WTC11 (cell line): Measurements from ENCODE around the gene CLK2. TPM values are rescaled to one million over a fixed set of nuclear protein-coding genes. Genes with fewer than 3 reads are reported as not detected.

ENCODE experiments used
- ATAC-seq: fragments of 200-7000 bp; cut with Tn5 transposase; 2 replicates; pipeline ENCODE4 v1.10.0; 2021; ENCODE audit warnings: mild to moderate bottlenecking, moderate library complexity
- CTCF ChIA-PET: fragments of 300-600 bp; sonication (Branson Sonifier 250); formaldehyde crosslinking; loops from one replicate; lab custom pipeline; 2021; ENCODE audit warnings: antibody characterized with exemption; lab: Charles Lee
- POLR2A ChIA-PET: fragments of 350-600 bp; sonication (Branson Sonifier 250); formaldehyde crosslinking; loops from one replicate; lab custom pipeline; 2021; ENCODE audit warnings: antibody characterized with exemption; lab: Charles Lee
- DNase-seq: peaks from one replicate; pipeline ENCODE4 v3.0.0; 2021; ENCODE audit warnings: low spot score
- H3K27ac Mint-ChIP-seq: 2 replicates; pipeline ENCODE4 v1.8.0; 2021; ENCODE audit warnings: mixed read lengths
- H3K27me3 Mint-ChIP-seq: 2 replicates; pipeline ENCODE4 v1.8.0; 2021; ENCODE audit warnings: low read depth, mild to moderate bottlenecking, moderate library complexity, mixed read lengths
- H3K36me3 Mint-ChIP-seq: 2 replicates; pipeline ENCODE4 v1.8.0; 2021; ENCODE audit warnings: mixed read lengths
- H3K4me1 Mint-ChIP-seq: 2 replicates; pipeline ENCODE4 v1.8.0; 2022; ENCODE audit warnings: mixed read lengths
- H3K4me3 Mint-ChIP-seq: 2 replicates; pipeline ENCODE4 v1.8.0; 2021; ENCODE audit warnings: mild to moderate bottlenecking, moderate library complexity, mixed read lengths
- H3K9me3 Mint-ChIP-seq: 2 replicates; pipeline ENCODE4 v1.8.0; 2021; ENCODE audit warnings: mixed read lengths
- ETV6 ChIP-seq: sonication (generic); formaldehyde crosslinking; IDR thresholded peaks from 2 replicates; pipeline ENCODE4 v1.8.1; 2022; ENCODE audit warnings: mild to moderate bottlenecking, missing genetic modification reagents
- JUN ChIP-seq: sonication (generic); formaldehyde crosslinking; IDR thresholded peaks from 2 replicates; pipeline ENCODE4 v1.8.0; 2023; ENCODE audit warnings: mild to moderate bottlenecking, missing genetic modification reagents
- NFE2L1 ChIP-seq: sonication (generic); formaldehyde crosslinking; IDR thresholded peaks from 2 replicates; pipeline ENCODE4 v1.8.1; 2023; ENCODE audit warnings: missing genetic modification reagents
- OVOL2 ChIP-seq: fragments of 250-450 bp; sonication (Bioruptor Pico); IDR thresholded peaks from 2 replicates; pipeline ENCODE4 v1.9.0; 2021; ENCODE audit warnings: mild to moderate bottlenecking, borderline replicate concordance
- TCF7 ChIP-seq: sonication (generic); formaldehyde crosslinking; IDR thresholded peaks from 2 replicates; pipeline ENCODE4 v1.8.0; 2022; ENCODE audit warnings: mild to moderate bottlenecking, low read depth, missing genetic modification reagents, moderate library complexity
- ZNF263 ChIP-seq: sonication (generic); formaldehyde crosslinking; IDR thresholded peaks from 2 replicates; pipeline ENCODE4 v1.8.1; 2022; ENCODE audit warnings: low read depth, mild to moderate bottlenecking, moderate library complexity, missing genetic modification reagents
- ZNF423 ChIP-seq: fragments of 250-450 bp; sonication (Bioruptor Pico); IDR thresholded peaks from 2 replicates; pipeline ENCODE4 v2.1.2; 2022; ENCODE audit warnings: mild to moderate bottlenecking, moderate library complexity
- total RNA-seq: library from RNA; stranded (reverse); gene quantifications from 3 replicates; pipeline ENCODE4 v1.2.3, GENCODE V29; 2021
- TF ChIP-seq, protein P1 (sequence below): sonication (generic); formaldehyde crosslinking; IDR thresholded peaks from 2 replicates; pipeline ENCODE4 v1.8.0; 2022; ENCODE audit warnings: missing genetic modification reagents
- TF ChIP-seq, protein P2 (sequence below): fragments of 250-450 bp; sonication (Bioruptor Pico); IDR thresholded peaks from 2 replicates; pipeline ENCODE4 v2.1.2; 2022; ENCODE audit warnings: mild to moderate bottlenecking, moderate library complexity
- TF ChIP-seq, protein P3 (sequence below): sonication (generic); formaldehyde crosslinking; conservative IDR thresholded peaks from 2 replicates; pipeline ENCODE4 v1.8.1; 2022; ENCODE audit warnings: mild to moderate bottlenecking, missing genetic modification reagents
- TF ChIP-seq, protein P4 (sequence below): sonication (generic); formaldehyde crosslinking; IDR thresholded peaks from 2 replicates; pipeline ENCODE4 v1.8.0; 2022; ENCODE audit warnings: mild to moderate bottlenecking, missing genetic modification reagents
- TF ChIP-seq, protein P5 (sequence below): sonication (generic); formaldehyde crosslinking; IDR thresholded peaks from 2 replicates; pipeline ENCODE4 v1.8.1; 2023; ENCODE audit warnings: mild to moderate bottlenecking, missing genetic modification reagents, borderline replicate concordance
- TF ChIP-seq, protein P6 (sequence below): sonication (generic); formaldehyde crosslinking; IDR thresholded peaks from 2 replicates; pipeline ENCODE4 v1.8.1; 2023; ENCODE audit warnings: mild to moderate bottlenecking, moderate library complexity, missing genetic modification reagents
- TF ChIP-seq, protein P7 (sequence below): fragments of 250-450 bp; sonication (Bioruptor Pico); conservative IDR thresholded peaks from 2 replicates; pipeline ENCODE4 v1.9.0; 2021; ENCODE audit warnings: mild to moderate bottlenecking

The CLK2 gene
- total RNA-seq, 1 experiment from 2014 or later: 74.4 TPM

DNA sequence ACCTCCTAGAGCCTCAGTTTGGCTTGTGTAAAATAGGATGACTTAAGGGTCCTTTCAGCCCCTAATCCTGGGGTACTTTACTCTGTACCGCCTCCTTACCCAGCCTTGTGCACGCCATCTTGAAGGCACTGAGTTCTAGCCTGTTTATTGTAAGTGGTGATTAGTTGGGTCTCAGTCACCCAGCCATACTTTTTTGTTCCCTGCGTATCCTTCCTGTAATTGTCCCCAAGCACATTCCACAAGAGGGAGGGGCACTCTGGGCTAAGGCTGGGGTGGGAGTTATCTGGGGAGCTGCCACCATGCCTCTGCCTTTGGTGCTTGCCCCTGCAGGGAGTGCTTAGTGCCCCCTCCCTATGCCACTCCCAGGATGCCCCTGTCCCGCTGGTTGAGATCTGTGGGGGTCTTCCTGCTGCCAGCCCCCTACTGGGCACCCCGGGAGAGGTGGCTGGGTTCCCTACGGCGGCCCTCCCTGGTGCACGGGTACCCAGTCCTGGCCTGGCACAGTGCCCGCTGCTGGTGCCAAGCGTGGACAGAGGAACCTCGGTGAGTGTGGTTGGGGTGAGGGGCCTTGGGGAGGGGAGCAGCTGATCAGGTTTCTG lies 36.2 kb upstream of the CLK2 start:
- Mint-ChIP-seq H3K4me1 (peaks cover 22% of the 10 kb centered on the region), H3K36me3 (peaks cover 37% of the 10 kb centered on the region), H3K27ac (peak overlapping the region; percentile 99), H3K9me3 (no peaks in the 10 kb centered on the region), H3K4me3 (peak overlapping the region; percentile 97), H3K27me3 (no peaks in the 10 kb centered on the region)
- CTCF ChIA-PET: no interaction called here
- no peak for DNase-seq
- ATAC-seq: no peak
- POLR2A ChIA-PET: no interaction called here
- TF ChIP-seq, protein P1, sequence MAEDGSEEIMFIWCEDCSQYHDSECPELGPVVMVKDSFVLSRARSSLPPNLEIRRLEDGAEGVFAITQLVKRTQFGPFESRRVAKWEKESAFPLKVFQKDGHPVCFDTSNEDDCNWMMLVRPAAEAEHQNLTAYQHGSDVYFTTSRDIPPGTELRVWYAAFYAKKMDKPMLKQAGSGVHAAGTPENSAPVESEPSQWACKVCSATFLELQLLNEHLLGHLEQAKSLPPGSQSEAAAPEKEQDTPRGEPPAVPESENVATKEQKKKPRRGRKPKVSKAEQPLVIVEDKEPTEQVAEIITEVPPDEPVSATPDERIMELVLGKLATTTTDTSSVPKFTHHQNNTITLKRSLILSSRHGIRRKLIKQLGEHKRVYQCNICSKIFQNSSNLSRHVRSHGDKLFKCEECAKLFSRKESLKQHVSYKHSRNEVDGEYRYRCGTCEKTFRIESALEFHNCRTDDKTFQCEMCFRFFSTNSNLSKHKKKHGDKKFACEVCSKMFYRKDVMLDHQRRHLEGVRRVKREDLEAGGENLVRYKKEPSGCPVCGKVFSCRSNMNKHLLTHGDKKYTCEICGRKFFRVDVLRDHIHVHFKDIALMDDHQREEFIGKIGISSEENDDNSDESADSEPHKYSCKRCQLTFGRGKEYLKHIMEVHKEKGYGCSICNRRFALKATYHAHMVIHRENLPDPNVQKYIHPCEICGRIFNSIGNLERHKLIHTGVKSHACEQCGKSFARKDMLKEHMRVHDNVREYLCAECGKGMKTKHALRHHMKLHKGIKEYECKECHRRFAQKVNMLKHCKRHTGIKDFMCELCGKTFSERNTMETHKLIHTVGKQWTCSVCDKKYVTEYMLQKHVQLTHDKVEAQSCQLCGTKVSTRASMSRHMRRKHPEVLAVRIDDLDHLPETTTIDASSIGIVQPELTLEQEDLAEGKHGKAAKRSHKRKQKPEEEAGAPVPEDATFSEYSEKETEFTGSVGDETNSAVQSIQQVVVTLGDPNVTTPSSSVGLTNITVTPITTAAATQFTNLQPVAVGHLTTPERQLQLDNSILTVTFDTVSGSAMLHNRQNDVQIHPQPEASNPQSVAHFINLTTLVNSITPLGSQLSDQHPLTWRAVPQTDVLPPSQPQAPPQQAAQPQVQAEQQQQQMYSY (CRISPR knock-in tag): no peak
- TF ChIP-seq ZNF423 (CRISPR knock-in tag): 0 out of 2 replicates have a peak, but pooled peaks have one; percentile 7
- TF ChIP-seq, protein P2, sequence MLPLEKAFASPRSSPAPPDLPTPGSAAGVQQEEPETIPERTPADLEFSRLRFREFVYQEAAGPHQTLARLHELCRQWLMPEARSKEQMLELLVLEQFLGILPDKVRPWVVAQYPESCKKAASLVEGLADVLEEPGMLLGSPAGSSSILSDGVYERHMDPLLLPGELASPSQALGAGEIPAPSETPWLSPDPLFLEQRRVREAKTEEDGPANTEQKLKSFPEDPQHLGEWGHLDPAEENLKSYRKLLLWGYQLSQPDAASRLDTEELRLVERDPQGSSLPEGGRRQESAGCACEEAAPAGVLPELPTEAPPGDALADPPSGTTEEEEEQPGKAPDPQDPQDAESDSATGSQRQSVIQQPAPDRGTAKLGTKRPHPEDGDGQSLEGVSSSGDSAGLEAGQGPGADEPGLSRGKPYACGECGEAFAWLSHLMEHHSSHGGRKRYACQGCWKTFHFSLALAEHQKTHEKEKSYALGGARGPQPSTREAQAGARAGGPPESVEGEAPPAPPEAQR (CRISPR knock-in tag): no peak
- TF ChIP-seq, protein P3, sequence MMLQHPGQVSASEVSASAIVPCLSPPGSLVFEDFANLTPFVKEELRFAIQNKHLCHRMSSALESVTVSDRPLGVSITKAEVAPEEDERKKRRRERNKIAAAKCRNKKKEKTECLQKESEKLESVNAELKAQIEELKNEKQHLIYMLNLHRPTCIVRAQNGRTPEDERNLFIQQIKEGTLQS (CRISPR knock-in tag): no peak
- TF ChIP-seq, protein P4, sequence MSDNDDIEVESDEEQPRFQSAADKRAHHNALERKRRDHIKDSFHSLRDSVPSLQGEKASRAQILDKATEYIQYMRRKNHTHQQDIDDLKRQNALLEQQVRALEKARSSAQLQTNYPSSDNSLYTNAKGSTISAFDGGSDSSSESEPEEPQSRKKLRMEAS (CRISPR knock-in tag): no peak
- TF ChIP-seq ETV6: 0 out of 2 replicates have a peak, but pooled peaks have one; percentile 20
- no peak for TF ChIP-seq ZNF263 (CRISPR knock-in tag)
- no peak for TF ChIP-seq JUN
- TF ChIP-seq, protein P5, sequence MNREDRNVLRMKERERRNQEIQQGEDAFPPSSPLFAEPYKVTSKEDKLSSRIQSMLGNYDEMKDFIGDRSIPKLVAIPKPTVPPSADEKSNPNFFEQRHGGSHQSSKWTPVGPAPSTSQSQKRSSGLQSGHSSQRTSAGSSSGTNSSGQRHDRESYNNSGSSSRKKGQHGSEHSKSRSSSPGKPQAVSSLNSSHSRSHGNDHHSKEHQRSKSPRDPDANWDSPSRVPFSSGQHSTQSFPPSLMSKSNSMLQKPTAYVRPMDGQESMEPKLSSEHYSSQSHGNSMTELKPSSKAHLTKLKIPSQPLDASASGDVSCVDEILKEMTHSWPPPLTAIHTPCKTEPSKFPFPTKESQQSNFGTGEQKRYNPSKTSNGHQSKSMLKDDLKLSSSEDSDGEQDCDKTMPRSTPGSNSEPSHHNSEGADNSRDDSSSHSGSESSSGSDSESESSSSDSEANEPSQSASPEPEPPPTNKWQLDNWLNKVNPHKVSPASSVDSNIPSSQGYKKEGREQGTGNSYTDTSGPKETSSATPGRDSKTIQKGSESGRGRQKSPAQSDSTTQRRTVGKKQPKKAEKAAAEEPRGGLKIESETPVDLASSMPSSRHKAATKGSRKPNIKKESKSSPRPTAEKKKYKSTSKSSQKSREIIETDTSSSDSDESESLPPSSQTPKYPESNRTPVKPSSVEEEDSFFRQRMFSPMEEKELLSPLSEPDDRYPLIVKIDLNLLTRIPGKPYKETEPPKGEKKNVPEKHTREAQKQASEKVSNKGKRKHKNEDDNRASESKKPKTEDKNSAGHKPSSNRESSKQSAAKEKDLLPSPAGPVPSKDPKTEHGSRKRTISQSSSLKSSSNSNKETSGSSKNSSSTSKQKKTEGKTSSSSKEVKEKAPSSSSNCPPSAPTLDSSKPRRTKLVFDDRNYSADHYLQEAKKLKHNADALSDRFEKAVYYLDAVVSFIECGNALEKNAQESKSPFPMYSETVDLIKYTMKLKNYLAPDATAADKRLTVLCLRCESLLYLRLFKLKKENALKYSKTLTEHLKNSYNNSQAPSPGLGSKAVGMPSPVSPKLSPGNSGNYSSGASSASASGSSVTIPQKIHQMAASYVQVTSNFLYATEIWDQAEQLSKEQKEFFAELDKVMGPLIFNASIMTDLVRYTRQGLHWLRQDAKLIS (CRISPR knock-in tag): no peak
- TF ChIP-seq, all 79 proteins: peak for 2

DNA sequence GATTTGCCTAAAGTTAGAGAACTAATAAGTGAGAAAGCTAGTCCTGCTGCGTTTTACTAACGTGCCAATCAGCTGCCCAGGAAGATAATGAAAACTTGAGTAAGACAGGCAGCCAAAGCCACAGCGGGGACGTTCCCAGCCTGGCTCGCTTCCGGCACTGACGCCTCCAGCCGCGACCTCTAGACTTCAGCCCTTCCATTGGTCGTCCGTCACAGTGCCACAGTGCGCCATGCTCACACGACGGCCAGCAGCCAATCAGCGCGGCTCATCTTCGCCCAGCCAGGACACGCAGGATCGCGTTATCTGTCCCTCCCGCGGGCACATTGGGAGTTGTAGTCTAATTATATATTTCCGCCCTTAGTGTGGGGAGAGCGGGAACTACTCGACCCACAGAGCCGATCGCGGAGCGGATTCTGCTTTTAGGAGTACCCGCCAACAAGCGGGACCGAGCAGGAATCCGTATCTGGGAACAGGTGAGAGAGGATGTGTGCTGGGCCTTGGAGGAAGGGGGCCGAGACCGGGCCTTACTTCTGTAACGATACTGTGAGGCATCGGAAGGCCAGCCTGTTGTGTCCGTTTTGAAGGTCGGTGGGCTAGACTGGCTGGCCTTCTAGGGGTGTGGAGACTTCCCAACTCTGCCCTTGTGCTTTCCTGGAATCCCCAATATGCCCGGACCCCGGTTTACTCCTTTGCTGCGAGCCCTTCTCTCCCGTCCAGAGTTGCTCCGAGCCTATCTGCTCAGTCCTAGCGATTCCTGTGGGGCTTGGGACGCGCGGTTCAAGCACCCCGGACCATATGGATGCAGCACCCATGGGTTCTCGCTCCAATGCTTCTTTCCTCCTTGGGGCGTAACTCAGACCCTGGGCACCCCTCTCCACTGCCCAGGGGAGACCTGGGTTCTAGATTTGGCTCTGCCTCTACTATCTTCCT lies 35.5 kb upstream of the CLK2 start, which contains the start of gene FDPS:
Gene FDPS (plus strand): TSS at position 374 of the 930 bp plus-strand sequence. CDS start 924 bp downstream, outside the sequence.
- Mint-ChIP-seq H3K36me3 (peaks cover 35% of the 10 kb centered on the region), H3K4me1 (peaks cover 22% of the 10 kb centered on the region), H3K27me3 (no peaks in the 10 kb centered on the region), H3K27ac (peak within 1 kb of the TSS; percentile 99), H3K9me3 (no peaks in the 10 kb centered on the region), H3K4me3 (peak within 1 kb of the TSS; percentile 97)
- ChIA-PET POLR2A (interaction anchor here (0.5 to 1.3 kb wide), 7 partner anchors 13 to 113 kb away, joined by 3 to 6 read pairs (median 3); partner anchors contain the start of genes CLK2 and SCAMP3), CTCF (interaction anchor here (0.6 to 3.8 kb wide), 8 partner anchors 12 to 136 kb away, joined by 3 to 49 read pairs (median 8); partner anchors contain the start of genes HCN3, KRTCAP2 and RUSC1)
- DNase-seq (peak; percentile 97), ATAC-seq (peak; percentile 97)
- TF ChIP-seq, protein P6, sequence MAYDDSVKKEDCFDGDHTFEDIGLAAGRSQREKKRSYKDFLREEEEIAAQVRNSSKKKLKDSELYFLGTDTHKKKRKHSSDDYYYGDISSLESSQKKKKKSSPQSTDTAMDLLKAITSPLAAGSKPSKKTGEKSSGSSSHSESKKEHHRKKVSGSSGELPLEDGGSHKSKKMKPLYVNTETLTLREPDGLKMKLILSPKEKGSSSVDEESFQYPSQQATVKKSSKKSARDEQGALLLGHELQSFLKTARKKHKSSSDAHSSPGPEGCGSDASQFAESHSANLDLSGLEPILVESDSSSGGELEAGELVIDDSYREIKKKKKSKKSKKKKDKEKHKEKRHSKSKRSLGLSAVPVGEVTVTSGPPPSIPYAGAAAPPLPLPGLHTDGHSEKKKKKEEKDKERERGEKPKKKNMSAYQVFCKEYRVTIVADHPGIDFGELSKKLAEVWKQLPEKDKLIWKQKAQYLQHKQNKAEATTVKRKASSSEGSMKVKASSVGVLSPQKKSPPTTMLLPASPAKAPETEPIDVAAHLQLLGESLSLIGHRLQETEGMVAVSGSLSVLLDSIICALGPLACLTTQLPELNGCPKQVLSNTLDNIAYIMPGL: no peak
- TF ChIP-seq, protein P7, sequence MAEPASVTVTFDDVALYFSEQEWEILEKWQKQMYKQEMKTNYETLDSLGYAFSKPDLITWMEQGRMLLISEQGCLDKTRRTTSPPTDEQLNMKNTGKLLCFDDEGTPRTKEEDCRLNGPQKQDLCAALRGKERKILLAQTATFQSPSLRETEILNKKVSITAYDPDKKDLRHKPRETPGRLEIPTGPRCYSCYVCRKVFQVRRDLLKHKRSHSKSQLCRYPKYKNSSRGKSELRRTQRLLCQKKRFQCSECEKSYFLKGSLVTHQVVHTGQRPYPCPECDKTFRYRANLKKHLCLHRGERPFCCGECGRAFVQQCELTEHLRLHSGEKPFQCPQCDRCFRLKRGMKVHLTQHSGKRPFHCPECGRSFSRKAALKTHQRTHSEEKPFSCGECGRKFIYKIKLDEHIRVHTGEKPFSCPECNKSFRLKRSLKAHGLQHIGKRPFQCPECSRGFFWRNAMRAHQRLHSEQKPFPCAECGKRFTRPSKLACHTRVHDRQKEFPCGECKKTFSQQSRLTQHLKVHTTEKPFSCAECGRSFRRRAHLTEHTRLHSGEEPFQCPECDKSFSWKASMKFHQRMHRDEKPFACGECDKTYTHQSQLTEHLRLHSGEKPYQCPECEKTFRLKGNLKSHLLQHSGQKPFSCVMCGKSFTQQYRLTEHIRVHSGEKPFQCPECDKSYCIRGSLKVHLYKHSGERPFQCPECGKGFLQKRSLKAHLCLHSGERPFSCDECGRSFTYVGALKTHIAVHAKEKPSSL (CRISPR knock-in tag): no peak
- TF ChIP-seq OVOL2 (CRISPR knock-in tag) (no peak), TCF7 (CRISPR knock-in tag) (no peak), NFE2L1 (no peak)
- TF ChIP-seq, protein P2 (CRISPR knock-in tag): no peak
